Gastrocnemius medialis (tissue), 4 donors: ENCODE measurements around the gene SDC1. TPM values are rescaled to one million over a fixed set of nuclear protein-coding genes. Genes with fewer than 3 reads are reported as not detected.

Experiments
- ATAC-seq, 2 donors: fragments of 150-250 bp; one replicate each; pipeline ENCODE4 v1.9.1; 2016
- DNase-seq, 2 donors: peaks; one replicate each; pipeline ENCODE4 v3.0.0-alpha.2; 2019
- H3K27ac ChIP-seq, 4 donors: fragments of 200-600 bp; sonication (generic); 1 replicate in 1 of 4; 2 replicates in 3 of 4; pipeline ENCODE4 v1.5.1; 2016 to 2018; ENCODE audit warnings: mild to moderate bottlenecking in 2 of 4, moderate library complexity in 1 of 4
- H3K27me3 ChIP-seq, 3 donors: fragments of 200-600 bp; sonication (generic) in 2 of 3; 1 replicate in 1 of 3; 2 replicates in 2 of 3; pipeline versions ENCODE4 v1.5.1 to v1.6.0; 2016 to 2019; ENCODE audit warnings: mild to moderate bottlenecking in 1 of 3, moderate library complexity in 1 of 3
- H3K36me3 ChIP-seq, 2 donors: fragments of 200-600 bp; sonication (generic) in 1 of 2; one replicate each; pipeline ENCODE4 v1.5.1; 2017 to 2018
- H3K4me1 ChIP-seq, 2 donors: fragments of 200-600 bp; sonication (generic) in 1 of 2; one replicate each; pipeline ENCODE4 v1.5.1; 2016 to 2017; ENCODE audit warnings: mild to moderate bottlenecking in 2 of 2
- H3K4me3 ChIP-seq, 4 donors: fragments of 200-600 bp; sonication (generic) in 3 of 4; 1 replicate in 1 of 4; 2 replicates in 3 of 4; pipeline ENCODE4 v1.5.1; 2016 to 2019; ENCODE audit warnings: mild to moderate bottlenecking in 2 of 4
- H3K9me3 ChIP-seq, 3 donors: fragments of 200-600 bp; sonication (generic) in 2 of 3; 1 replicate in 1 of 3; 2 replicates in 2 of 3; pipeline ENCODE4 v1.5.1; 2016 to 2019
- CTCF ChIP-seq, 5 experiments: fragments of 450-650 bp in 3 of 5; fragments of 200-600 bp in 2 of 5; sonication (generic) in 2 of 5; IDR thresholded peaks in 4 of 5; conservative IDR thresholded peaks in 1 of 5; 1 replicate in 4 of 5; 2 replicates in 1 of 5; pipeline ENCODE4 v1.5.1; 2016 to 2019; ENCODE audit warnings: antibody characterized with exemption in 5 of 5, mild to moderate bottlenecking in 3 of 5, moderate library complexity in 3 of 5
- POLR2A ChIP-seq, 2 donors: fragments of 450-650 bp; IDR thresholded peaks; one replicate each; pipeline ENCODE4 v1.6.1; 2017; ENCODE audit warnings: antibody characterized with exemption in 2 of 2, mild to moderate bottlenecking in 2 of 2, moderate library complexity in 2 of 2
- in situ Hi-C, 4 donors: fragments of 200-750 bp; cut with MboI; loops; one replicate each; pipeline versions ENCODE4 v1.15.0 to v1.8.0; 2017; ENCODE audit warnings: low sequenced_read_pairs in 4 of 4
- intact Hi-C: fragments of 100-400 bp; cut with DNase I; formaldehyde crosslinking; loops from one replicate; pipeline ENCODE4 v1.15.1; 2023; ENCODE audit warnings: low total_unique reads
- total RNA-seq, 4 donors: library from RNA; depleted of rRNA; stranded (reverse); fragments of >200 nt; gene quantifications; one replicate each; pipeline versions ENCODE4 v1.1.0 to v1.2.3, GENCODE V29; 2016

Gene SDC1
- total RNA-seq, 4 donors from 2014 or later: 0.41 to 1.2 (median 1.2) TPM; not detected in 1

GRCh38 chr2:20173064-20173463, 51.9 kb downstream of the SDC1 start:
- no peaks in the 10 kb centered on the region for H3K27me3 ChIP-seq
- no peak for DNase-seq
- H3K27ac ChIP-seq: no peak overlapping the region
- H3K4me1 ChIP-seq: no peaks in the 10 kb centered on the region
- H3K36me3 ChIP-seq: no peaks in the 10 kb centered on the region
- in situ Hi-C loops (no loop called here), intact Hi-C loops (no loop called here)
- no peak for ATAC-seq
- H3K4me3 ChIP-seq: no peak overlapping the region
- TF ChIP-seq CTCF (IDR thresholded peaks at IDR 0.05 in 4 of 5, conservative IDR thresholded peaks at IDR 0.05 in 1 of 5): no peak
- H3K9me3 ChIP-seq: no peaks in the 10 kb centered on the region

GRCh38 chr2:20172273-20173055, 52.5 kb downstream of the SDC1 start:
- TF ChIP-seq POLR2A (IDR thresholded peaks at IDR 0.05) (no peak), CTCF (IDR thresholded peaks at IDR 0.05 in 4 of 5, conservative IDR thresholded peaks at IDR 0.05 in 1 of 5) (no peak)
- intact Hi-C loops (no loop called here), in situ Hi-C loops (no loop called here)
- Histone ChIP-seq H3K4me3 (no peak overlapping the region), H3K27me3 (no peaks in the 10 kb centered on the region), H3K9me3 (no peaks in the 10 kb centered on the region), H3K4me1 (no peaks in the 10 kb centered on the region), H3K27ac (no peak overlapping the region), H3K36me3 (no peaks in the 10 kb centered on the region)
- ATAC-seq: no peak
- DNase-seq: no peak

GRCh38 chr2:20171445-20171977, 53.4 kb downstream of the SDC1 start:
- no peak overlapping the region for H3K27ac ChIP-seq
- DNase-seq (no peak), ATAC-seq (no peak)
- TF ChIP-seq POLR2A (IDR thresholded peaks at IDR 0.05): no peak
- TF ChIP-seq CTCF (IDR thresholded peaks at IDR 0.05 in 4 of 5, conservative IDR thresholded peaks at IDR 0.05 in 1 of 5): no peak
- no peaks in the 10 kb centered on the region for H3K27me3 ChIP-seq
- no peak overlapping the region for H3K4me3 ChIP-seq
- in situ Hi-C loops: no loop called here
- no peaks in the 10 kb centered on the region for H3K36me3 ChIP-seq
- intact Hi-C loops: no loop called here
- no peaks in the 10 kb centered on the region for H3K9me3 ChIP-seq
- no peaks in the 10 kb centered on the region for H3K4me1 ChIP-seq

GRCh38 chr2:20170704-20171250, 54.2 kb downstream of the SDC1 start:
- Histone ChIP-seq H3K4me3 (no peak overlapping the region), H3K4me1 (no peaks in the 10 kb centered on the region), H3K27ac (no peak overlapping the region), H3K27me3 (no peaks in the 10 kb centered on the region), H3K36me3 (no peaks in the 10 kb centered on the region), H3K9me3 (no peaks in the 10 kb centered on the region)
- TF ChIP-seq POLR2A (IDR thresholded peaks at IDR 0.05): no peak
- no peak for TF ChIP-seq CTCF (IDR thresholded peaks at IDR 0.05 in 4 of 5, conservative IDR thresholded peaks at IDR 0.05 in 1 of 5)
- DNase-seq (no peak), ATAC-seq (no peak)
- in situ Hi-C loops: no loop called here
- intact Hi-C loops: no loop called here
